Body of pancreas (tissue), 4 donors: Measurements from ENCODE around the gene FOXR1. TPM values are rescaled to one million over a fixed set of nuclear protein-coding genes. Genes with fewer than 3 reads are reported as not detected.

Experiments
- ATAC-seq: fragments of 150-250 bp; one replicate; pipeline ENCODE4 v1.9.1; 2016
- DNase-seq, 4 donors: peaks; one replicate each; pipeline ENCODE4 v3.0.0-alpha.2; 2019
- H3K27ac ChIP-seq, 4 donors: fragments of 200-600 bp; sonication (generic); 1 replicate in 3 of 4; 2 replicates in 1 of 4; pipeline versions ENCODE4 v1.5.1 to v1.6.1; 2016 to 2019; ENCODE audit warnings: mild to moderate bottlenecking in 1 of 4, mixed read lengths in 1 of 4, moderate library complexity in 1 of 4
- H3K27me3 ChIP-seq, 2 donors: fragments of 200-600 bp; sonication (generic); one replicate each; pipeline ENCODE4 v1.6.0; 2016; ENCODE audit warnings: mild to moderate bottlenecking in 1 of 2
- H3K36me3 ChIP-seq, 2 donors: fragments of 200-600 bp; sonication (generic); replicated peaks in 1 of 2; 2 replicates each; pipeline ENCODE4 v1.5.1; 2016; ENCODE audit warnings: low read depth in 2 of 2; ENCODE audit not compliant: insufficient read depth in 1 of 2
- H3K4me1 ChIP-seq: fragments of 200-600 bp; sonication (generic); one replicate; pipeline ENCODE4 v1.6.0; 2016
- H3K4me3 ChIP-seq, 2 donors: fragments of 200-600 bp; sonication (generic); 1 replicate in 1 of 2; 2 replicates in 1 of 2; pipeline ENCODE4 v1.5.1; 2016 to 2019
- H3K9me3 ChIP-seq, 3 donors: fragments of 200-600 bp; sonication (generic); 1 replicate in 2 of 3; 2 replicates in 1 of 3; pipeline ENCODE4 v1.5.1; 2016
- CTCF ChIP-seq, 7 experiments: fragments of 450-650 bp in 4 of 7; fragments of 200-600 bp in 3 of 7; sonication (generic) in 3 of 7; IDR thresholded peaks; one replicate each; pipeline ENCODE4 v1.5.1; 2016 to 2019; ENCODE audit warnings: antibody characterized with exemption in 7 of 7
- POLR2A ChIP-seq, 3 donors: fragments of 450-650 bp; IDR thresholded peaks; one replicate each; pipeline ENCODE4 v1.6.1; 2016; ENCODE audit warnings: antibody characterized with exemption in 3 of 3, mild to moderate bottlenecking in 2 of 3
- WGBS, 2 donors: methylation state at CpG; one replicate each; pipeline ENCODE4 v1.1.5; 2017; 5-methylcytosine and 5-hydroxymethylcytosine counted together
- intact Hi-C: fragments of 100-400 bp; cut with DNase I; formaldehyde crosslinking; loops from one replicate; pipeline ENCODE4 v1.15.1; 2023
- total RNA-seq, 2 donors: library from RNA; depleted of rRNA; stranded (reverse); fragments of >200 nt; gene quantifications; one replicate each; pipeline ENCODE4 v1.1.0, GENCODE V29; 2016

FOXR1 gene
- total RNA-seq, 2 donors from 2014 or later: not detected

- Histone ChIP-seq H3K27me3 (no peaks in the 10 kb centered on the region), H3K4me3 (no peak overlapping the region), H3K4me1 (peaks cover 85% of the 10 kb centered on the region), H3K9me3 (no peaks in the 10 kb centered on the region), H3K27ac (peak overlapping the region in 3 of 4 donors; percentile 4 to 95 (median 88)), H3K36me3 (peaks cover 0 to 2% of the 10 kb centered on the region in 2 donors)
- no peak for DNase-seq
- intact Hi-C loops: no loop called here
- TF ChIP-seq POLR2A (IDR thresholded peaks at IDR 0.05) (no peak), CTCF (IDR thresholded peaks at IDR 0.05) (no peak)
- no peak for ATAC-seq
- WGBS, 2 donors: 72 to 79% methylated on average over 15 to 16 of the region's 16 CpGs
Measured at GRCh38 chr11:119025978-119026766, 54.6 kb downstream of the FOXR1 start.

- DNase-seq: no peak
- no peaks in the 10 kb centered on the region for H3K9me3 ChIP-seq
- peaks cover 0 to 2% of the 10 kb centered on the region in 2 donors for H3K36me3 ChIP-seq
- no peak for ATAC-seq
- H3K27ac ChIP-seq: peak overlapping the region in 3 of 4 donors; percentile 4 to 95 (median 88)
- H3K4me3 ChIP-seq: no peak overlapping the region
- H3K4me1 ChIP-seq: peaks cover 79% of the 10 kb centered on the region
- TF ChIP-seq POLR2A (IDR thresholded peaks at IDR 0.05): no peak
- TF ChIP-seq CTCF (IDR thresholded peaks at IDR 0.05): no peak
- 50 to 60% methylated on average over 2 of the region's 2 CpGs for WGBS, 2 donors
- no peaks in the 10 kb centered on the region for H3K27me3 ChIP-seq
- intact Hi-C loops: no loop called here
Measured at GRCh38 chr11:119026970-119027369, 55.4 kb downstream of the FOXR1 start.

- peak overlapping the region in 3 of 4 donors; percentile 88 to 95 (median 91) for H3K27ac ChIP-seq
- peaks cover 0 to 2% of the 10 kb centered on the region in 2 donors for H3K36me3 ChIP-seq
- DNase-seq (peak in 1 of 4 donors; percentile 12), ATAC-seq (no peak)
- 84 to 88% methylated on average over 2 to 9 of the region's 9 CpGs for WGBS, 2 donors
- intact Hi-C loops: no loop called here
- H3K4me1 ChIP-seq: peaks cover 73% of the 10 kb centered on the region
- no peak overlapping the region for H3K4me3 ChIP-seq
- TF ChIP-seq POLR2A (IDR thresholded peaks at IDR 0.05) (no peak), CTCF (IDR thresholded peaks at IDR 0.05) (no peak)
- H3K27me3 ChIP-seq: no peaks in the 10 kb centered on the region
- no peaks in the 10 kb centered on the region for H3K9me3 ChIP-seq
Measured at GRCh38 chr11:119027561-119028345, 56.2 kb downstream of the FOXR1 start.

- Histone ChIP-seq H3K27ac (peak overlapping the region; percentile 88 to 95 (median 93)), H3K36me3 (peaks cover 0 to 2% of the 10 kb centered on the region in 2 donors), H3K9me3 (no peaks in the 10 kb centered on the region), H3K4me3 (peak overlapping the region in 1 of 2 donors; percentile 6), H3K4me1 (peaks cover 66% of the 10 kb centered on the region), H3K27me3 (no peaks in the 10 kb centered on the region)
- DNase-seq (peak in 3 of 4 donors; percentile 17 to 35 (median 34)), ATAC-seq (no peak)
- intact Hi-C loops: no loop called here
- WGBS, 2 donors: 30 to 37% methylated on average over 6 to 9 of the region's 9 CpGs
- TF ChIP-seq CTCF (IDR thresholded peaks at IDR 0.05): no peak
- no peak for TF ChIP-seq POLR2A (IDR thresholded peaks at IDR 0.05)
Measured at GRCh38 chr11:119028346-119029068, 56.9 kb downstream of the FOXR1 start.
